Loucy (cell line): ENCODE data around the gene ATXN7L2.

Experiments used
- EZH2phosphoT487 ChIP-seq: fragments of 200-600 bp; IDR thresholded peaks from 2 replicates; pipeline ENCODE4 v1.6.1; 2018; ENCODE audit warnings: antibody characterized with exemption, mild to moderate bottlenecking, moderate library complexity, borderline replicate concordance
- TF ChIP-seq, protein P1 (sequence below): fragments of 200-600 bp; sonication (generic); conservative IDR thresholded peaks from 2 replicates; pipeline ENCODE4 v1.5.1; 2014; ENCODE audit warnings: mild to moderate bottlenecking, antibody characterized with exemption, low read length

- TF ChIP-seq, protein P1, sequence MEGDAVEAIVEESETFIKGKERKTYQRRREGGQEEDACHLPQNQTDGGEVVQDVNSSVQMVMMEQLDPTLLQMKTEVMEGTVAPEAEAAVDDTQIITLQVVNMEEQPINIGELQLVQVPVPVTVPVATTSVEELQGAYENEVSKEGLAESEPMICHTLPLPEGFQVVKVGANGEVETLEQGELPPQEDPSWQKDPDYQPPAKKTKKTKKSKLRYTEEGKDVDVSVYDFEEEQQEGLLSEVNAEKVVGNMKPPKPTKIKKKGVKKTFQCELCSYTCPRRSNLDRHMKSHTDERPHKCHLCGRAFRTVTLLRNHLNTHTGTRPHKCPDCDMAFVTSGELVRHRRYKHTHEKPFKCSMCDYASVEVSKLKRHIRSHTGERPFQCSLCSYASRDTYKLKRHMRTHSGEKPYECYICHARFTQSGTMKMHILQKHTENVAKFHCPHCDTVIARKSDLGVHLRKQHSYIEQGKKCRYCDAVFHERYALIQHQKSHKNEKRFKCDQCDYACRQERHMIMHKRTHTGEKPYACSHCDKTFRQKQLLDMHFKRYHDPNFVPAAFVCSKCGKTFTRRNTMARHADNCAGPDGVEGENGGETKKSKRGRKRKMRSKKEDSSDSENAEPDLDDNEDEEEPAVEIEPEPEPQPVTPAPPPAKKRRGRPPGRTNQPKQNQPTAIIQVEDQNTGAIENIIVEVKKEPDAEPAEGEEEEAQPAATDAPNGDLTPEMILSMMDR, result no peak
- no peak for TF ChIP-seq EZH2phosphoT487
Observed at GRCh38 chr1:109488696-109489095, 5.0 kb downstream of the ATXN7L2 start.
